MM.1S (cell line): ENCODE data around the gene CD24.
"Not testable (repeated sequence)": the region's sequence is repeated elsewhere in the genome, so short reads cannot be mapped to it uniquely, and the experiment has no call there.

ENCODE experiments used
- DNase-seq: peaks from one replicate; pipeline ENCODE4 v3.0.0-alpha.2; 2015
- H2AFZ ChIP-seq: fragments of 300-600 bp; sonication (generic); 2 replicates; pipeline ENCODE4 v1.6.0; 2016; ENCODE audit warnings: antibody characterized with exemption, low read length
- H3F3A ChIP-seq: fragments of 300-600 bp; sonication (generic); 2 replicates; pipeline ENCODE4 v1.6.1; 2016; ENCODE audit warnings: mild to moderate bottlenecking, antibody characterized with exemption, low read length, moderate library complexity, mixed read lengths; ENCODE audit not compliant: insufficient read depth
- H3K27ac ChIP-seq: fragments of 300-600 bp; sonication (generic); 2 replicates; pipeline ENCODE4 v1.5.1; 2016; ENCODE audit warnings: mild to moderate bottlenecking, low read length
- H3K27me3 ChIP-seq: fragments of 300-600 bp; sonication (generic); replicated peaks from 2 replicates; pipeline ENCODE4 v1.6.0; 2016; ENCODE audit warnings: low read length; ENCODE audit not compliant: insufficient read depth
- H3K36me3 ChIP-seq: fragments of 300-600 bp; sonication (generic); replicated peaks from 2 replicates; pipeline ENCODE4 v1.6.1; 2016; ENCODE audit warnings: mild to moderate bottlenecking, low read length, mixed read lengths; ENCODE audit not compliant: insufficient read depth
- H3K4me1 ChIP-seq: fragments of 300-600 bp; sonication (generic); 2 replicates; pipeline ENCODE4 v1.6.1; 2016; ENCODE audit warnings: low read length, mixed read lengths
- H3K4me2 ChIP-seq: fragments of 300-600 bp; sonication (generic); 2 replicates; pipeline ENCODE4 v1.6.0; 2016; ENCODE audit warnings: low read depth, low read length
- H3K4me3 ChIP-seq: fragments of 300-600 bp; sonication (generic); 2 replicates; pipeline ENCODE4 v1.5.1; 2016; ENCODE audit warnings: low read length, mixed read lengths
- H3K79me2 ChIP-seq: fragments of 300-600 bp; sonication (generic); 2 replicates; pipeline ENCODE4 v1.6.1; 2016; ENCODE audit warnings: mixed run types, low read length, mixed read lengths
- H3K9ac ChIP-seq: fragments of 300-600 bp; sonication (generic); 2 replicates; pipeline ENCODE4 v1.6.1; 2016; ENCODE audit warnings: low read length, mixed read lengths
- H3K9me2 ChIP-seq: fragments of 300-600 bp; sonication (generic); replicated peaks from 2 replicates; pipeline ENCODE4 v1.6.1; 2016; ENCODE audit warnings: mild to moderate bottlenecking, low read length, mixed read lengths; ENCODE audit not compliant: insufficient read depth
- H3K9me3 ChIP-seq: fragments of 300-600 bp; sonication (generic); replicated peaks from 2 replicates; pipeline ENCODE4 v1.6.1; 2016; ENCODE audit warnings: mild to moderate bottlenecking, low read length, mixed read lengths; ENCODE audit not compliant: insufficient read depth
- H4K20me1 ChIP-seq: fragments of 300-600 bp; sonication (generic); 2 replicates; pipeline ENCODE4 v1.6.1; 2016; ENCODE audit warnings: mild to moderate bottlenecking, low read length, moderate library complexity, mixed read lengths; ENCODE audit not compliant: insufficient read depth
- CTCF ChIP-seq: fragments of 300-600 bp; sonication (generic); IDR thresholded peaks from 2 replicates; pipeline ENCODE4 v1.5.1; 2016; ENCODE audit warnings: antibody characterized with exemption, low read length, mixed read lengths
- EZH2 ChIP-seq: fragments of 300-600 bp; sonication (generic); optimal IDR thresholded peaks from 2 replicates; pipeline ENCODE3; 2017; ENCODE audit warnings: low read depth, mild to moderate bottlenecking, antibody characterized with exemption, low read length, mixed read lengths
- EZH2phosphoT487 ChIP-seq: fragments of 300-600 bp; sonication (generic); IDR thresholded peaks from 2 replicates; pipeline ENCODE4 v1.6.1; 2018; ENCODE audit warnings: antibody characterized with exemption, low read length

The CD24 gene

DNA sequence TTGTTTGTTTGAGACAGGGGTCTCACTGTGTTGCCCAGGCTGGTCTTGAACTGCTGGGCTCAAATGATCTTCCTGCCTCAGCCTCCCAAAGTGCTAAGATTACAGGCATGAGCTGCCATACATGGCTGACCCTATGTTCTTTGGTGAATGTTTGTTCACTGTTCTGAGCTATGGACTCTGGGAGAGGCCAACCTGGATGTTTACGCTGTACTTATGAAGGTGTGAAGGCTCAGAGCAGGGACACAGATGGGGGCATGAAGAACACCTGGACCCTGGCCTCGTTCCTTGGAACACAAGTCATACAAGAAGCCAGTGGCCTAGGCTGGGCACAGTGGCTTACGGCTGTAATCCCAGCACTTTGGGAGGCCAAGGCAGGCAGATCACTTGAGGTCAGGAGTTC lies 21.1 kb upstream of the CD24 start:
- Histone ChIP-seq H3K9me3 (no peaks in the 10 kb centered on the region), H3K4me1 (no peaks in the 10 kb centered on the region), H3K79me2 (no peaks in the 10 kb centered on the region), H3K36me3 (no peaks in the 10 kb centered on the region), H3K9me2 (no peaks in the 10 kb centered on the region), H3K27ac (no peak overlapping the region), H3F3A (no peaks in the 10 kb centered on the region), H3K9ac (no peak overlapping the region), H2AFZ (no peak overlapping the region), H4K20me1 (no peaks in the 10 kb centered on the region), H3K27me3 (no peaks in the 10 kb centered on the region), H3K4me3 (no peak overlapping the region), H3K4me2 (no peak overlapping the region)
- TF ChIP-seq EZH2 (no peak), EZH2phosphoT487 (no peak)
- no peak for DNase-seq

DNA sequence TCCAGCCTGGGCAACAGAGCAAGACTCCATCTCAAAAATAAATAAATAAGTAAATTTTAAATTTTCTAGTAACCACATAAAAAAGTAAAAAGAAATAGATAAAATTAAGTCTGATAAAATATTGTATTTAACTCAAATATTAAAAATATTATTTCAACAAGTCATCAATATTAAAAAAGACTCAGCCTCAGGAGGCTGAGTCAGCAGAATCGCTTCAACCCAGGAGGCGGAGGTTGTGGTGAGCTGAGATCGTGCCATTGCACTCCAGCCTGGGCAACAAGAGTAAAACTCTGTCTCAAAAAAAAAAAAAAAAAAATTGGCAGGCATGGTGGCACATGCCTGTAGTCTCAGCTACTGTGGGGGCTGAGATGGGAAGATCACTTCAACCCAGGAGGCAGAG lies 15.2 kb upstream of the CD24 start:
- not testable (repeated sequence) for H2AFZ ChIP-seq, H3K27me3 ChIP-seq, H3K27ac ChIP-seq, H3K9me2 ChIP-seq, H3K36me3 ChIP-seq, H3K79me2 ChIP-seq, H3K4me1 ChIP-seq, H3K9ac ChIP-seq, H4K20me1 ChIP-seq, H3K4me3 ChIP-seq, H3F3A ChIP-seq, H3K4me2 ChIP-seq, DNase-seq, H3K9me3 ChIP-seq

DNA sequence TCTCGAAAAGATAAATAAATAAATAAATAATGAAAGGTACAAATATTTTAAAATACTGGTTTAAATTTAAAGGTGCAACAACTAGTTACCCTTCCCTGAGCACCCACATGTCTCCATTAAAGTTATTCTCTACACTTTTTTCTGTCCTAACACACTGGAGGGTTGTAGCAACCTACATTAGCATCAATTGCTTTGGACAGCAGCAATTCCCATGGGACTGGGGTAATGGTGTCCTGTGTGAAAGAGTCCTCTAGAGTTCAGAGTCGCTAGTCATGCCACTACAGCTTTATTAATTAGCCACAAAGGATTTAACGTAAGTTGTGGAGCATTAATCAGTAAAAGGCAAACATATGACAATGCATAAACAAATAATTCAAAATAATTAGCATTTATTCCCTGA lies 14.1 kb upstream of the CD24 start:
- Histone ChIP-seq H3K9ac (no peak overlapping the region), H3K4me1 (no peaks in the 10 kb centered on the region), H3K4me2 (no peak overlapping the region), H2AFZ (no peak overlapping the region), H3K9me3 (no peaks in the 10 kb centered on the region), H3K79me2 (no peaks in the 10 kb centered on the region), H4K20me1 (no peaks in the 10 kb centered on the region), H3K4me3 (no peak overlapping the region), H3F3A (no peaks in the 10 kb centered on the region), H3K9me2 (no peaks in the 10 kb centered on the region), H3K36me3 (no peaks in the 10 kb centered on the region), H3K27me3 (no peaks in the 10 kb centered on the region), H3K27ac (no peak overlapping the region)
- no peak for DNase-seq
- TF ChIP-seq EZH2 (no peak), CTCF (no peak), EZH2phosphoT487 (no peak)

GRCh38 chr6:106981926-106982325 lies 7.4 kb upstream of the CD24 start:
- TF ChIP-seq EZH2phosphoT487 (no peak), EZH2 (no peak), CTCF (no peak)

More at GRCh38 chr6:106981926-106982325, 7.4 kb upstream of the CD24 start:
- no peak overlapping the region for H3K4me3 ChIP-seq
- H3K27me3 ChIP-seq, result peaks cover under 1% of the 10 kb centered on the region; the same call in 1 of the 2 replicates
- H3K36me3 ChIP-seq, result no peaks in the 10 kb centered on the region
- no peak overlapping the region for H3K4me2 ChIP-seq
- H3K79me2 ChIP-seq, result no peaks in the 10 kb centered on the region
- no peak overlapping the region for H3K9ac ChIP-seq
- H3K9me2 ChIP-seq, result no peaks in the 10 kb centered on the region
- no peak for DNase-seq
- H3F3A ChIP-seq, result no peaks in the 10 kb centered on the region
- H3K4me1 ChIP-seq, result no peaks in the 10 kb centered on the region
- H3K27ac ChIP-seq, result no peak overlapping the region
- no peak overlapping the region for H2AFZ ChIP-seq
- H3K9me3 ChIP-seq, result no peaks in the 10 kb centered on the region
- no peaks in the 10 kb centered on the region for H4K20me1 ChIP-seq
